Measurements from ENCODE around the gene AP2A2. TPM values are rescaled to one million over a fixed set of nuclear protein-coding genes. Genes with fewer than 3 reads are reported as not detected.
A peak's percentile ranks its signal among the peaks of the same experiment; 100 is the strongest.

Gene AP2A2
- total RNA-seq, 2 donors from 2014 or later = 79.4 to 97.7 TPM

DNA sequence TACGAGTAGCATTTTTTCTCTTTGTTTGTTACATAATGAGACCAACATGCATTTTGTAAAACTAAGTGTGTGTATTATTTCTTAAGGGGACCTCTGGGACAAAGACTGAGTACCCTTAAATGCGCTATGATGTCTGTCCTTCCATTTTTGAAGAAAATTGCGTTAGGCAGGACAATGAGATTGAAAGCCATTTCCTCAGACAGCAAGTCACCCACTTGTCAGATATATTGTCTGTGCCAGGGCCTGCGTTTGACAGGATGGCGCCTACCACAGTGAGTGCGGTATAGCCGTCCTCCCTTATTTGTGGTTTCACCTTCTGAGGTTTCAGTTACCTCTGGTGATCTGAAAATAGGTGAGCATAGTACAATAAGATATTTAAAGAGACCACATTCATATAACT lies 2.2 kb downstream of the AP2A2 start:
- Histone ChIP-seq H3K9ac (ENCODE audit: extremely low read depth, low read length, poor library complexity, severe bottlenecking) (no peak overlapping the region), H3K27me3 (ENCODE audit: control insufficient read depth, insufficient read depth, low read length, poor library complexity, severe bottlenecking) (no peaks in the 10 kb centered on the region), H3K36me3 (ENCODE audit: control insufficient read depth, insufficient read depth, low read length) (peaks cover 35% of the 10 kb centered on the region), H3K27ac (ENCODE audit: low read depth, low read length) (no peak overlapping the region), H3K9me3 (ENCODE audit: control insufficient read depth, low read length) (no peaks in the 10 kb centered on the region), H3K4me1 (ENCODE audit: control insufficient read depth, insufficient read depth, low read length) (no peaks in the 10 kb centered on the region), H3K4me3 (ENCODE audit: low read length) (peak overlapping the region; percentile 89)
- Mint-ChIP-seq H3K27me3 (ENCODE audit: insufficient read depth) (no peaks in the 10 kb centered on the region), H3K9me3 (no peaks in the 10 kb centered on the region), H3K4me3 (no peak overlapping the region), H3K36me3 (ENCODE audit: low read depth) (peaks cover 12% of the 10 kb centered on the region), H3K4me1 (peaks cover 19% of the 10 kb centered on the region), H3K27ac (no peak overlapping the region)
- WGBS, 2 experiments (ENCODE audit: insufficient coverage in 1 of 2, insufficient read length in 1 of 2) = 80 to 94% methylated on average over 1 to 7 of the region's 7 CpGs
- no peak for DNase-seq
- TF ChIP-seq, protein P1, sequence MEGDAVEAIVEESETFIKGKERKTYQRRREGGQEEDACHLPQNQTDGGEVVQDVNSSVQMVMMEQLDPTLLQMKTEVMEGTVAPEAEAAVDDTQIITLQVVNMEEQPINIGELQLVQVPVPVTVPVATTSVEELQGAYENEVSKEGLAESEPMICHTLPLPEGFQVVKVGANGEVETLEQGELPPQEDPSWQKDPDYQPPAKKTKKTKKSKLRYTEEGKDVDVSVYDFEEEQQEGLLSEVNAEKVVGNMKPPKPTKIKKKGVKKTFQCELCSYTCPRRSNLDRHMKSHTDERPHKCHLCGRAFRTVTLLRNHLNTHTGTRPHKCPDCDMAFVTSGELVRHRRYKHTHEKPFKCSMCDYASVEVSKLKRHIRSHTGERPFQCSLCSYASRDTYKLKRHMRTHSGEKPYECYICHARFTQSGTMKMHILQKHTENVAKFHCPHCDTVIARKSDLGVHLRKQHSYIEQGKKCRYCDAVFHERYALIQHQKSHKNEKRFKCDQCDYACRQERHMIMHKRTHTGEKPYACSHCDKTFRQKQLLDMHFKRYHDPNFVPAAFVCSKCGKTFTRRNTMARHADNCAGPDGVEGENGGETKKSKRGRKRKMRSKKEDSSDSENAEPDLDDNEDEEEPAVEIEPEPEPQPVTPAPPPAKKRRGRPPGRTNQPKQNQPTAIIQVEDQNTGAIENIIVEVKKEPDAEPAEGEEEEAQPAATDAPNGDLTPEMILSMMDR (conservative IDR thresholded peaks at IDR 0.05) = no peak

DNA sequence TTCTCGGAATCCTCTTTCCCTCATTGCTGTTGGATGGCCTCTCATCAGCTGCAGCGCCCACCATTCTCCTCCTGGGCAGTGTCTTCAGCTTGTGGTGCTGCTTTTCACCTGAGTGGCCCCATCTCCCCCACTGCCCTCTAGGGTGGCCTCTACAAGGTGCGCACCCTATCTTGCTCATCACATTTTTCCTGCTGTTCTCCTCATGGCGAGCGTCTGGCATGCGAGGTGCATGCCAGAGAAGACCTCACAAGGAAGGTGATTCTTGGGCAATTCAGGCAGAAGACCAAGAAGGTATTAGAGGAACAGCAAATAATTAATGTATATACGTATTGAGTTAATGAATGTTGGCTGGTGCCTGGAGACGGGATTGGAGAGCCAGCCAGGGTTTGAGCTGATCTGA lies 3.1 kb downstream of the AP2A2 start:
- no peak overlapping the region for H3K27ac Mint-ChIP-seq
- peaks cover 26% of the 10 kb centered on the region for H3K4me1 Mint-ChIP-seq
- WGBS, 2 experiments (ENCODE audit: insufficient coverage in 1 of 2, insufficient read length in 1 of 2) = 88 to 89% methylated on average over 8 of the region's 8 CpGs
- Histone ChIP-seq H3K9me3 (ENCODE audit: control insufficient read depth, low read length) (no peaks in the 10 kb centered on the region), H3K27ac (ENCODE audit: low read depth, low read length) (no peak overlapping the region), H3K4me1 (ENCODE audit: control insufficient read depth, insufficient read depth, low read length) (peaks cover under 1% of the 10 kb centered on the region), H3K27me3 (ENCODE audit: control insufficient read depth, insufficient read depth, low read length, poor library complexity, severe bottlenecking) (no peaks in the 10 kb centered on the region), H3K9ac (ENCODE audit: extremely low read depth, low read length, poor library complexity, severe bottlenecking) (no peak overlapping the region), H3K36me3 (ENCODE audit: control insufficient read depth, insufficient read depth, low read length) (peaks cover 39% of the 10 kb centered on the region), H3K4me3 (ENCODE audit: low read length) (no peak overlapping the region)
- H3K36me3 Mint-ChIP-seq (ENCODE audit: low read depth) = peaks cover 12% of the 10 kb centered on the region
- no peaks in the 10 kb centered on the region for H3K9me3 Mint-ChIP-seq
- no peak for DNase-seq
- no peak overlapping the region for H3K4me3 Mint-ChIP-seq
- TF ChIP-seq, protein P1 (conservative IDR thresholded peaks at IDR 0.05) = no peak
- H3K27me3 Mint-ChIP-seq (ENCODE audit: insufficient read depth) = no peaks in the 10 kb centered on the region

DNA sequence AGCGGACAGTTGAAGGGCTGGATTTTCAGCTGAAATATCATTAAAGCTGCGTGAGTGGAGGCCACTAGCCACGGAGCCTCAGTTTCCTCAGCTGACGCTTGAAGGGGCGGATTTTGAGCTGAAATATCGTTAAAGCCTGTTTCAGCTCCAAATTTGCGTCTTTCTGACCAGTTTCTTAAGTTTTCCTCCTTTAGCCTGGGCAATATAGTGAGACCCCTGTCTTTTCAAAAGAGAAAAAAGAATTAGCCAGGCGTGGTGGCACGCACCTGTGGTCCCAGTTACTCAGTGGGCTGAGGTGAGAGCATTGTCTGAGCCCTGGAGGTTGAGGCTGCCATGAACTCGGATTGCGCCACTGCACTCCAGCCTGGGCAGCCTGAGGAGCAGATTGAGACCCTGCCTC lies 3.7 kb downstream of the AP2A2 start:
- Mint-ChIP-seq H3K4me3 (no peak overlapping the region), H3K36me3 (ENCODE audit: low read depth) (peaks cover 13% of the 10 kb centered on the region), H3K27ac (no peak overlapping the region), H3K9me3 (no peaks in the 10 kb centered on the region), H3K27me3 (ENCODE audit: insufficient read depth) (no peaks in the 10 kb centered on the region), H3K4me1 (peaks cover 31% of the 10 kb centered on the region)
- H3K4me3 ChIP-seq (ENCODE audit: low read length) = no peak overlapping the region
- H3K36me3 ChIP-seq (ENCODE audit: control insufficient read depth, insufficient read depth, low read length) = peaks cover 39% of the 10 kb centered on the region
- no peaks in the 10 kb centered on the region for H3K27me3 ChIP-seq (ENCODE audit: control insufficient read depth, insufficient read depth, low read length, poor library complexity, severe bottlenecking)
- H3K9me3 ChIP-seq (ENCODE audit: control insufficient read depth, low read length) = no peaks in the 10 kb centered on the region
- H3K4me1 ChIP-seq (ENCODE audit: control insufficient read depth, insufficient read depth, low read length) = peaks cover 5% of the 10 kb centered on the region
- DNase-seq = no peak
- TF ChIP-seq, protein P1 (conservative IDR thresholded peaks at IDR 0.05) = no peak
- no peak overlapping the region for H3K27ac ChIP-seq (ENCODE audit: low read depth, low read length)
- 95 to 97% methylated on average over 10 to 11 of the region's 11 CpGs for WGBS, 2 experiments (ENCODE audit: insufficient coverage in 1 of 2, insufficient read length in 1 of 2)
- no peak overlapping the region for H3K9ac ChIP-seq (ENCODE audit: extremely low read depth, low read length, poor library complexity, severe bottlenecking)
